Neural cell (in vitro differentiated cells): Measurements from ENCODE around the gene HSH2D.

Experiments
- EZH2 ChIP-seq: fragments of 200-600, 300-800 bp; shearing (Covaris generic), sonication (generic); IDR thresholded peaks from 2 replicates; pipeline ENCODE4 v1.6.1; 2014; ENCODE audit warnings: antibody characterized with exemption, low read length, borderline replicate concordance, mild to moderate bottlenecking; ENCODE audit not compliant: insufficient read depth, poor library complexity, severe bottlenecking
- TAF1 ChIP-seq: IDR thresholded peaks from 2 replicates; pipeline ENCODE4 v1.6.1; 2012; ENCODE audit warnings: low read depth
- TF ChIP-seq, protein P1 (sequence below): fragments of 450-650 bp; IDR thresholded peaks from 2 replicates; pipeline ENCODE4 v1.5.1; 2014; ENCODE audit warnings: antibody characterized with exemption, mild to moderate bottlenecking, moderate library complexity; ENCODE audit not compliant: poor library complexity, severe bottlenecking

DNA sequence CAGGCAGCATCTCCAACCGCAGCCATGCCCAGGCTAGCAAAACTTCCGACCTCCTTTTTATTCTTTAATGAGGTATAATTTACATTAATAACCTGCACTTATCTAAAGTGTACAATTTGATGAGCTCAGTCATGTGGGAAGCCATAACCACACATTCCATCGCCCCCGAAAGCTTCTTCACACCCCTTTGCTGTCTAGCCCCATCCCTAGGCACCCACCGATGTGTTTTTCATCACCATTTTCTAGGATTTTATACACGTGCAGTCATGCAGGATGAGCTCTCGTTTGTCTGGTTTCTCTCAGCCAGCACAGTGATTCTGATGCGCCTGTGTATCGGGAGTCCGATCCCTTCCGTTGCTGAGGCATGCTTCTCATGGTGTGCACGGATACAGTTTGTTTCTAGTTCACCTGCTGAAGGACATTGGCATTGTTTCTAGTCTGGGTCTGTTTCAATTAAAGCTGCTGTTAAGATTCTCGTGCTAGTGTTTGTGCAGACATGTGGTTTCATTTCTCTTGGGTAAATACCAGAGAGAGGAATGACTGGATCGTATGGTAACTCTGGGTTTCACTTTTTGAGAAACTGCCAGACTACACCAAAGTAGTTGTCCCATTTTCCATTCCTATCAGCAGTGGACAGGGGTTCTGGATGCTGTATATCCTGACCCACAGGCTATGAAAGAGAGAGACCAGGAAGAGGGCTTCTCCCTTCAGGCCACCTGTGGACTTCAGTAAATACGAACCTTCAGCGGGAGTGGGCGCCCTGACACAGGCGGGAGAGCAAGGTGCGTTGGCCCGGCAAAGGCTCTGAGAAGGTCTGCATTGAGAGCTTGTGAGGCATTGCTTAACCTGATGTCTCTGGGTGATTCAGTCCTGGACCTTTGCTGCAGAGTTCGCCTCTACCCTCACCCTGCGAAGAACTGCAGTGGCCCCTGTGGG, 59.1 kb downstream of the HSH2D start:
- TF ChIP-seq EZH2 (no peak), TAF1 (no peak)
- TF ChIP-seq, protein P1, sequence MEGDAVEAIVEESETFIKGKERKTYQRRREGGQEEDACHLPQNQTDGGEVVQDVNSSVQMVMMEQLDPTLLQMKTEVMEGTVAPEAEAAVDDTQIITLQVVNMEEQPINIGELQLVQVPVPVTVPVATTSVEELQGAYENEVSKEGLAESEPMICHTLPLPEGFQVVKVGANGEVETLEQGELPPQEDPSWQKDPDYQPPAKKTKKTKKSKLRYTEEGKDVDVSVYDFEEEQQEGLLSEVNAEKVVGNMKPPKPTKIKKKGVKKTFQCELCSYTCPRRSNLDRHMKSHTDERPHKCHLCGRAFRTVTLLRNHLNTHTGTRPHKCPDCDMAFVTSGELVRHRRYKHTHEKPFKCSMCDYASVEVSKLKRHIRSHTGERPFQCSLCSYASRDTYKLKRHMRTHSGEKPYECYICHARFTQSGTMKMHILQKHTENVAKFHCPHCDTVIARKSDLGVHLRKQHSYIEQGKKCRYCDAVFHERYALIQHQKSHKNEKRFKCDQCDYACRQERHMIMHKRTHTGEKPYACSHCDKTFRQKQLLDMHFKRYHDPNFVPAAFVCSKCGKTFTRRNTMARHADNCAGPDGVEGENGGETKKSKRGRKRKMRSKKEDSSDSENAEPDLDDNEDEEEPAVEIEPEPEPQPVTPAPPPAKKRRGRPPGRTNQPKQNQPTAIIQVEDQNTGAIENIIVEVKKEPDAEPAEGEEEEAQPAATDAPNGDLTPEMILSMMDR: no peak
